ENCODE measurements around the gene KCNJ2. TPM values are rescaled to one million over a fixed set of nuclear protein-coding genes. Genes with fewer than 3 reads are reported as not detected.

Gene KCNJ2
- total RNA-seq, 2 experiments from 2014 or later, result not detected

- Mint-ChIP-seq H3K36me3 (ENCODE audit: low read depth) (no peaks in the 10 kb centered on the region), H3K27ac (no peak overlapping the region), H3K4me1 (peaks cover 14% of the 10 kb centered on the region), H3K27me3 (peaks cover 64% of the 10 kb centered on the region), H3K9me3 (no peaks in the 10 kb centered on the region), H3K4me3 (peak overlapping the region; percentile 65)
- DNase-seq, result peak; percentile 24
- CTCF ChIA-PET, result interaction anchor here (0.5 to 1.5 kb wide), 2 partner anchors 9 to 19 kb away, joined by 3 to 4 read pairs; no protein-coding TSS in a partner anchor
- POLR2A ChIA-PET, result no interaction called here
These were observed 1.0 kb upstream of the KCNJ2 start for GRCh38 chr17:70168044-70168976.

GRCh38 chr17:70169709-70170597 is 621 bp downstream of the KCNJ2 start:
- H3K27me3 Mint-ChIP-seq, result peaks cover 65% of the 10 kb centered on the region
- CTCF ChIA-PET, result no interaction called here
- H3K9me3 Mint-ChIP-seq, result no peaks in the 10 kb centered on the region
- H3K4me3 Mint-ChIP-seq, result peak overlapping the region; percentile 66
- no peak overlapping the region for H3K27ac Mint-ChIP-seq
- POLR2A ChIA-PET, result no interaction called here
- peaks cover 14% of the 10 kb centered on the region for H3K4me1 Mint-ChIP-seq
- DNase-seq, result no peak
- no peaks in the 10 kb centered on the region for H3K36me3 Mint-ChIP-seq (ENCODE audit: low read depth)

- DNase-seq, result no peak
- Mint-ChIP-seq H3K36me3 (ENCODE audit: low read depth) (no peaks in the 10 kb centered on the region), H3K4me1 (peaks cover 14% of the 10 kb centered on the region), H3K27me3 (peaks cover 60% of the 10 kb centered on the region), H3K4me3 (no peak overlapping the region), H3K9me3 (no peaks in the 10 kb centered on the region), H3K27ac (no peak overlapping the region)
- ChIA-PET POLR2A (no interaction called here), CTCF (no interaction called here)
These were observed 1.8 kb downstream of the KCNJ2 start for GRCh38 chr17:70171159-70171558.

GRCh38 chr17:70172449-70172848 is 3.1 kb downstream of the KCNJ2 start:
- POLR2A ChIA-PET, result no interaction called here
- H3K9me3 Mint-ChIP-seq, result no peaks in the 10 kb centered on the region
- H3K36me3 Mint-ChIP-seq (ENCODE audit: low read depth), result no peaks in the 10 kb centered on the region
- peaks cover 52% of the 10 kb centered on the region for H3K27me3 Mint-ChIP-seq
- H3K4me1 Mint-ChIP-seq, result peaks cover 14% of the 10 kb centered on the region
- no peak for DNase-seq
- CTCF ChIA-PET, result no interaction called here
- H3K27ac Mint-ChIP-seq, result no peak overlapping the region
- no peak overlapping the region for H3K4me3 Mint-ChIP-seq

GRCh38 chr17:70172923-70173322 is 3.6 kb downstream of the KCNJ2 start:
- no peaks in the 10 kb centered on the region for H3K36me3 Mint-ChIP-seq (ENCODE audit: low read depth)
- H3K9me3 Mint-ChIP-seq, result no peaks in the 10 kb centered on the region
- ChIA-PET CTCF (no interaction called here), POLR2A (no interaction called here)
- no peak for DNase-seq
- H3K27me3 Mint-ChIP-seq, result peaks cover 47% of the 10 kb centered on the region
- H3K27ac Mint-ChIP-seq, result no peak overlapping the region
- H3K4me1 Mint-ChIP-seq, result peaks cover 14% of the 10 kb centered on the region
- H3K4me3 Mint-ChIP-seq, result no peak overlapping the region

GRCh38 chr17:70173681-70174080 is 4.3 kb downstream of the KCNJ2 start:
- no peak overlapping the region for H3K4me3 Mint-ChIP-seq
- H3K27ac Mint-ChIP-seq, result no peak overlapping the region

GRCh38 chr17:70181376-70181775 is 12.0 kb downstream of the KCNJ2 start:
- ChIA-PET POLR2A (no interaction called here), CTCF (no interaction called here)
- no peaks in the 10 kb centered on the region for H3K4me1 Mint-ChIP-seq
- no peaks in the 10 kb centered on the region for H3K9me3 Mint-ChIP-seq
- no peak overlapping the region for H3K4me3 Mint-ChIP-seq
- H3K27me3 Mint-ChIP-seq, result no peaks in the 10 kb centered on the region
- H3K36me3 Mint-ChIP-seq (ENCODE audit: low read depth), result no peaks in the 10 kb centered on the region
- H3K27ac Mint-ChIP-seq, result no peak overlapping the region
- DNase-seq, result no peak

More at GRCh38 chr17:70173681-70174080, 4.3 kb downstream of the KCNJ2 start:
- Mint-ChIP-seq H3K27me3 (peaks cover 39% of the 10 kb centered on the region), H3K36me3 (ENCODE audit: low read depth) (no peaks in the 10 kb centered on the region), H3K4me1 (peaks cover 8% of the 10 kb centered on the region), H3K9me3 (no peaks in the 10 kb centered on the region)
- CTCF ChIA-PET, result no interaction called here
- no peak for DNase-seq
- POLR2A ChIA-PET, result no interaction called here

- ChIA-PET POLR2A (no interaction called here), CTCF (no interaction called here)
- Mint-ChIP-seq H3K4me1 (no peaks in the 10 kb centered on the region), H3K27me3 (no peaks in the 10 kb centered on the region), H3K4me3 (no peak overlapping the region), H3K36me3 (ENCODE audit: low read depth) (no peaks in the 10 kb centered on the region), H3K27ac (no peak overlapping the region), H3K9me3 (no peaks in the 10 kb centered on the region)
- no peak for DNase-seq
These were observed 12.5 kb downstream of the KCNJ2 start for GRCh38 chr17:70181866-70182265.

GRCh38 chr17:70183508-70183907 is 14.2 kb downstream of the KCNJ2 start:
- no peaks in the 10 kb centered on the region for H3K4me1 Mint-ChIP-seq
- H3K9me3 Mint-ChIP-seq, result no peaks in the 10 kb centered on the region
- H3K27ac Mint-ChIP-seq, result no peak overlapping the region
- DNase-seq, result no peak
- H3K27me3 Mint-ChIP-seq, result peaks cover 2% of the 10 kb centered on the region
- POLR2A ChIA-PET, result no interaction called here
- H3K36me3 Mint-ChIP-seq (ENCODE audit: low read depth), result no peaks in the 10 kb centered on the region
- CTCF ChIA-PET, result no interaction called here
- H3K4me3 Mint-ChIP-seq, result no peak overlapping the region

GRCh38 chr17:70184207-70184606 is 14.9 kb downstream of the KCNJ2 start:
- no peaks in the 10 kb centered on the region for H3K36me3 Mint-ChIP-seq (ENCODE audit: low read depth)
- H3K9me3 Mint-ChIP-seq, result no peaks in the 10 kb centered on the region
- no peak overlapping the region for H3K27ac Mint-ChIP-seq
- H3K27me3 Mint-ChIP-seq, result peaks cover 2% of the 10 kb centered on the region
- CTCF ChIA-PET, result no interaction called here
- POLR2A ChIA-PET, result no interaction called here
- H3K4me1 Mint-ChIP-seq, result no peaks in the 10 kb centered on the region
- H3K4me3 Mint-ChIP-seq, result no peak overlapping the region
- no peak for DNase-seq

GRCh38 chr17:70184770-70185169 is 15.4 kb downstream of the KCNJ2 start:
- Mint-ChIP-seq H3K4me1 (no peaks in the 10 kb centered on the region), H3K27ac (no peak overlapping the region), H3K9me3 (no peaks in the 10 kb centered on the region), H3K36me3 (ENCODE audit: low read depth) (no peaks in the 10 kb centered on the region), H3K4me3 (no peak overlapping the region), H3K27me3 (peaks cover 2% of the 10 kb centered on the region)
- DNase-seq, result no peak
- POLR2A ChIA-PET, result no interaction called here
- CTCF ChIA-PET, result no interaction called here

GRCh38 chr17:70185285-70185684 is 16.0 kb downstream of the KCNJ2 start:
- peaks cover 2% of the 10 kb centered on the region for H3K27me3 Mint-ChIP-seq
- no peak overlapping the region for H3K27ac Mint-ChIP-seq
- no peaks in the 10 kb centered on the region for H3K36me3 Mint-ChIP-seq (ENCODE audit: low read depth)
- no peak for DNase-seq
- no peaks in the 10 kb centered on the region for H3K4me1 Mint-ChIP-seq
- CTCF ChIA-PET, result no interaction called here
- H3K9me3 Mint-ChIP-seq, result no peaks in the 10 kb centered on the region
- no peak overlapping the region for H3K4me3 Mint-ChIP-seq
- POLR2A ChIA-PET, result no interaction called here

- no peak overlapping the region for H3K27ac Mint-ChIP-seq
- DNase-seq, result no peak
- POLR2A ChIA-PET, result no interaction called here
- no peaks in the 10 kb centered on the region for H3K36me3 Mint-ChIP-seq (ENCODE audit: low read depth)
- H3K9me3 Mint-ChIP-seq, result no peaks in the 10 kb centered on the region
- CTCF ChIA-PET, result no interaction called here
- peaks cover 2% of the 10 kb centered on the region for H3K27me3 Mint-ChIP-seq
- no peaks in the 10 kb centered on the region for H3K4me1 Mint-ChIP-seq
- no peak overlapping the region for H3K4me3 Mint-ChIP-seq
These were observed 18.1 kb downstream of the KCNJ2 start for GRCh38 chr17:70187383-70187782.

All from activated CD4-positive, alpha-beta T cell treated with anti-CD3 and anti-CD28 coated beads, Interleukin-2, amount 10 ng/mL, durations not matched to agents 7 days and 5 days (primary cell).